ENCODE data around the gene CNDP2.

CNDP2 gene

GRCh38 chr18:74549591-74550104 lies 53.5 kb downstream of the CNDP2 start:
- Histone ChIP-seq H4K20me1 (ENCODE audit: low read depth, low read length) (no peaks in the 10 kb centered on the region), H3K27ac (ENCODE audit: low read depth, low read length) (no peak overlapping the region), H3F3A (ENCODE audit: insufficient read depth) (no peaks in the 10 kb centered on the region), H3K4me3 (ENCODE audit: insufficient read depth, low read length, poor library complexity, severe bottlenecking) (no peak overlapping the region), H3K36me3 (ENCODE audit: low read length) (no peaks in the 10 kb centered on the region), H3K79me2 (ENCODE audit: insufficient read depth, low read length) (no peaks in the 10 kb centered on the region), H3K4me2 (ENCODE audit: low read depth, low read length, poor library complexity, severe bottlenecking) (no peak overlapping the region), H2AFZ (ENCODE audit: low read depth, low read length, severe bottlenecking) (no peak overlapping the region), H3K9me2 (replicated peaks; ENCODE audit: insufficient read depth, low read length) (no peaks in the 10 kb centered on the region), H3K9ac (ENCODE audit: low read length) (no peak overlapping the region), H3K9me3 (ENCODE audit: insufficient read depth, low read length) (peaks cover 14% of the 10 kb centered on the region; the same call in 1 of the 2 replicates), H3K27me3 (ENCODE audit: low read length) (no peaks in the 10 kb centered on the region)
- TF ChIP-seq EZH2phosphoT487 (conservative IDR thresholded peaks at IDR 0.05; ENCODE audit: low read length), result no peak
- TF ChIP-seq, protein P1, sequence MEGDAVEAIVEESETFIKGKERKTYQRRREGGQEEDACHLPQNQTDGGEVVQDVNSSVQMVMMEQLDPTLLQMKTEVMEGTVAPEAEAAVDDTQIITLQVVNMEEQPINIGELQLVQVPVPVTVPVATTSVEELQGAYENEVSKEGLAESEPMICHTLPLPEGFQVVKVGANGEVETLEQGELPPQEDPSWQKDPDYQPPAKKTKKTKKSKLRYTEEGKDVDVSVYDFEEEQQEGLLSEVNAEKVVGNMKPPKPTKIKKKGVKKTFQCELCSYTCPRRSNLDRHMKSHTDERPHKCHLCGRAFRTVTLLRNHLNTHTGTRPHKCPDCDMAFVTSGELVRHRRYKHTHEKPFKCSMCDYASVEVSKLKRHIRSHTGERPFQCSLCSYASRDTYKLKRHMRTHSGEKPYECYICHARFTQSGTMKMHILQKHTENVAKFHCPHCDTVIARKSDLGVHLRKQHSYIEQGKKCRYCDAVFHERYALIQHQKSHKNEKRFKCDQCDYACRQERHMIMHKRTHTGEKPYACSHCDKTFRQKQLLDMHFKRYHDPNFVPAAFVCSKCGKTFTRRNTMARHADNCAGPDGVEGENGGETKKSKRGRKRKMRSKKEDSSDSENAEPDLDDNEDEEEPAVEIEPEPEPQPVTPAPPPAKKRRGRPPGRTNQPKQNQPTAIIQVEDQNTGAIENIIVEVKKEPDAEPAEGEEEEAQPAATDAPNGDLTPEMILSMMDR (IDR thresholded peaks at IDR 0.05; ENCODE audit: insufficient read depth, low read length, poor library complexity, severe bottlenecking), result no peak

DNA sequence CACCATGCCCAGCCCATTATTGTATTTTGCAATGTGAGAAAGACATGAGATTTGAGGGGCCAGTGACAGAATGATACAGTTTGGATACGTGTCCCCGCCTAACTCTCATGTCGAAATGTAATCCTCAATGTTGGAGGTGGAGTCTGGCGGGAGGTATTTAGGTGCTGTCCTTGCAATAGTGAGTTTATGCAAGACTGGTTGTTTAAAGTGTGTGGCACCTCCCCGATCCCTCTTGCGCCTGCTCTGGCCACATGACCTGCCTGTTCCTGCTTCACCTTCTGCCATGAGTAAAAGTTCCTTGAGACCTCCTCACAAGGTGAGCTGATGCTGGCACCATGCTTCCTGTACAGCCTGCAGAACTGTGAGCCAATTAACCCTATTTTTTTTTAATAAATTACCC lies 54.7 kb downstream of the CNDP2 start:
- TF ChIP-seq EZH2phosphoT487 (conservative IDR thresholded peaks at IDR 0.05; ENCODE audit: low read length), result no peak
- TF ChIP-seq, protein P1 (IDR thresholded peaks at IDR 0.05; ENCODE audit: insufficient read depth, low read length, poor library complexity, severe bottlenecking), result no peak
- peaks cover 14% of the 10 kb centered on the region; the same call in 1 of the 2 replicates for H3K9me3 ChIP-seq (ENCODE audit: insufficient read depth, low read length)
- no peak overlapping the region for H3K9ac ChIP-seq (ENCODE audit: low read length)
- H3F3A ChIP-seq (ENCODE audit: insufficient read depth), result no peaks in the 10 kb centered on the region
- no peaks in the 10 kb centered on the region for H3K9me2 ChIP-seq (replicated peaks; ENCODE audit: insufficient read depth, low read length)
- H3K27me3 ChIP-seq (ENCODE audit: low read length), result no peaks in the 10 kb centered on the region
- no peak overlapping the region for H3K27ac ChIP-seq (ENCODE audit: low read depth, low read length)
- no peak overlapping the region for H2AFZ ChIP-seq (ENCODE audit: low read depth, low read length, severe bottlenecking)
- H4K20me1 ChIP-seq (ENCODE audit: low read depth, low read length), result no peaks in the 10 kb centered on the region
- no peaks in the 10 kb centered on the region for H3K36me3 ChIP-seq (ENCODE audit: low read length)
- no peak overlapping the region for H3K4me3 ChIP-seq (ENCODE audit: insufficient read depth, low read length, poor library complexity, severe bottlenecking)
- H3K4me2 ChIP-seq (ENCODE audit: low read depth, low read length, poor library complexity, severe bottlenecking), result no peak overlapping the region
- no peaks in the 10 kb centered on the region for H3K79me2 ChIP-seq (ENCODE audit: insufficient read depth, low read length)

DNA sequence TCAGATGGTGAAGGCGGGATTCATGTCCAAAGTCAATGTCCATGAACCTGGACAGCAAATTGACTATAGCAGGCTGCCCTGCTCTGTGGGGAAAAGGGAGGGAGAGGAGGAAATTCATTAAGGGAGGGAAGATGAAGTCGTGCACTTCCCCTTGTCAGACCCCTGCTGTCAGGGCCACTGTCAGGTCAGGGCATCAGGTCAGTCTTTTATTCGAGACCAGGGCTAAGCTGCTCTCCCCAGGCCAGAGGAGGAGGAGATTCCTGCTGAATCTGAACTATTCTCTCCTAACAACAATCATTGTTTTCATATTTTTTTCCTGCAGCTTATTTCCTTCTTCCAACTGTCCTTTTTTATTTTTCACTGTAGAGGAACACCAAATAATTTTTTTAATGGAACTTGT lies 55.3 kb downstream of the CNDP2 start:
- H3F3A ChIP-seq (ENCODE audit: insufficient read depth), result no peaks in the 10 kb centered on the region
- H3K4me3 ChIP-seq (ENCODE audit: insufficient read depth, low read length, poor library complexity, severe bottlenecking), result no peak overlapping the region
- H3K9ac ChIP-seq (ENCODE audit: low read length), result no peak overlapping the region
- TF ChIP-seq, protein P1 (IDR thresholded peaks at IDR 0.05; ENCODE audit: insufficient read depth, low read length, poor library complexity, severe bottlenecking), result no peak
- TF ChIP-seq EZH2phosphoT487 (conservative IDR thresholded peaks at IDR 0.05; ENCODE audit: low read length), result no peak
- no peaks in the 10 kb centered on the region for H3K9me2 ChIP-seq (replicated peaks; ENCODE audit: insufficient read depth, low read length)
- no peak overlapping the region for H3K4me2 ChIP-seq (ENCODE audit: low read depth, low read length, poor library complexity, severe bottlenecking)
- no peak overlapping the region for H2AFZ ChIP-seq (ENCODE audit: low read depth, low read length, severe bottlenecking)
- no peaks in the 10 kb centered on the region for H3K27me3 ChIP-seq (ENCODE audit: low read length)
- H4K20me1 ChIP-seq (ENCODE audit: low read depth, low read length), result no peaks in the 10 kb centered on the region
- no peaks in the 10 kb centered on the region for H3K36me3 ChIP-seq (ENCODE audit: low read length)
- H3K9me3 ChIP-seq (ENCODE audit: insufficient read depth, low read length), result peaks cover 14% of the 10 kb centered on the region; the same call in 1 of the 2 replicates
- no peaks in the 10 kb centered on the region for H3K79me2 ChIP-seq (ENCODE audit: insufficient read depth, low read length)
- no peak overlapping the region for H3K27ac ChIP-seq (ENCODE audit: low read depth, low read length)

Measured in SU-DHL-6 (cell line).